Thyroid gland (tissue), 4 donors: ENCODE measurements around the gene HOXD10. TPM values are rescaled to one million over a fixed set of nuclear protein-coding genes. Genes with fewer than 3 reads are reported as not detected.

Source experiments
- DNase-seq, 2 donors: peaks; one replicate each; pipeline ENCODE4 v3.0.0-alpha.2; 2019
- H3K27ac ChIP-seq, 3 donors: fragments of 200-600 bp; sonication (generic); 1 replicate in 2 of 3; 2 replicates in 1 of 3; pipeline ENCODE4 v1.5.1; 2016 to 2019; ENCODE audit warnings: mild to moderate bottlenecking in 1 of 3, moderate library complexity in 1 of 3
- H3K27me3 ChIP-seq: fragments of 200-600 bp; sonication (generic); one replicate; pipeline ENCODE4 v1.5.1; 2019
- H3K36me3 ChIP-seq, 2 donors: fragments of 200-600 bp; sonication (generic); one replicate each; pipeline ENCODE4 v1.5.1; 2016 to 2019
- H3K4me1 ChIP-seq, 2 donors: fragments of 200-600 bp; sonication (generic); one replicate each; pipeline ENCODE4 v1.5.1; 2017 to 2019
- H3K4me3 ChIP-seq, 3 donors: fragments of 200-600 bp; sonication (generic); replicated peaks in 1 of 3; 1 replicate in 2 of 3; 2 replicates in 1 of 3; pipeline ENCODE4 v1.5.1; 2016; ENCODE audit warnings: mild to moderate bottlenecking in 1 of 3
- H3K9me3 ChIP-seq: fragments of 200-600 bp; sonication (generic); one replicate; pipeline ENCODE4 v1.5.1; 2017
- POLR2A ChIP-seq, 2 donors: fragments of 450-650 bp; IDR thresholded peaks; one replicate each; pipeline ENCODE4 v1.6.1; 2017; ENCODE audit warnings: antibody characterized with exemption in 2 of 2, mild to moderate bottlenecking in 2 of 2, moderate library complexity in 1 of 2
- WGBS, 2 donors: methylation state at CpG; one replicate each; pipeline ENCODE4 v1.1.5; 2017; 5-methylcytosine and 5-hydroxymethylcytosine counted together
- intact Hi-C: fragments of 100-400 bp; cut with DNase I; formaldehyde crosslinking; loops from one replicate; pipeline ENCODE4 v1.15.1; 2023
- total RNA-seq, 4 donors: library from RNA; depleted of rRNA; stranded (reverse); fragments of >200 nt; gene quantifications; one replicate each; pipeline ENCODE4 v1.2.3, GENCODE V29; 2016
- TF ChIP-seq, protein P1 (sequence below), 6 experiments: fragments of 200-600 bp in 3 of 6; fragments of 450-650 bp in 3 of 6; sonication (generic) in 3 of 6; IDR thresholded peaks; one replicate each; pipeline ENCODE4 v1.5.1; 2016 to 2019; ENCODE audit warnings: antibody characterized with exemption in 6 of 6, mild to moderate bottlenecking in 2 of 6, inconsistent platforms in 1 of 6, moderate library complexity in 1 of 6

Gene HOXD10
- total RNA-seq, 4 donors from 2014 or later, result 0.33 to 0.54 TPM; not detected in 2

DNA sequence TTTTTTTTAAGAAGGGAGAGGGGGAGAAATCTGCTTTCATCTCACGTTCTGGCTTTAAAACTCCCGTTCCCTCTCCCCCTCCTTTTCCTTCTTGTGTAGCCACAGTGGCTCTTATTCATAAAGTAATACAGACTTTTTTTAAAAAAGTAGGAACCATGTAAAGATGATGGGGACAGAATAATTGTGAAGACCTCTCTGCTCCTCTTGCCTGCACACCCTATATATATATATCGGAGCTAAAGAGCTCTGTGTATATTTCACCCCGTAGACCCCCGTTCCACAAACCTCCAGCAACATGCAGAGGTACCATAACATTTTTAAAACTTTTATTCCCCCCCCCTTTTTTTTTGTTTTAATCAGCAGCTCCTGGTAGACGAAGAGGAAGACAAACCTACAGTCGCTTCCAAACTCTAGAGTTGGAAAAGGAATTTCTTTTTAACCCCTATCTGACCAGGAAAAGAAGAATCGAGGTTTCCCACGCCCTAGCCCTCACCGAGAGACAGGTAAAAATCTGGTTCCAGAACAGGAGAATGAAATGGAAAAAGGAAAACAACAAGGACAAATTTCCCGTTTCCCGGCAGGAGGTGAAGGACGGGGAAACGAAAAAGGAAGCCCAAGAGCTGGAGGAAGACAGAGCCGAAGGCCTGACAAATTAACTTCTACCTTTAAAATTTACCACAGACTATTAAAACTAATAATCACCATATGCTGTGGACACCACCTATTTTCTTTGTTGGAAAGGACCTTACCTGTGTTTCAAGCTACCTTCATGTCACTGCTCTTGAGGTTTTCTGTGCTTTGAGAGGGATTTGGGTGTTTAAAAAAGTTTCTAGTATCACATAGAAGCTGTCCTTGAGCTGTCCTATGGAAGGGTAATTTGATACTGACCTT is 14.6 kb downstream of the HOXD10 start:
- peaks cover 5 to 14% of the 10 kb centered on the region in 2 donors for H3K4me1 ChIP-seq
- H3K27me3 ChIP-seq, result peaks cover 65% of the 10 kb centered on the region
- intact Hi-C loops, result no loop called here
- peak overlapping the region in 1 of 3 donors; percentile 23 for H3K4me3 ChIP-seq
- no peak for TF ChIP-seq POLR2A (IDR thresholded peaks at IDR 0.05)
- TF ChIP-seq, protein P1, sequence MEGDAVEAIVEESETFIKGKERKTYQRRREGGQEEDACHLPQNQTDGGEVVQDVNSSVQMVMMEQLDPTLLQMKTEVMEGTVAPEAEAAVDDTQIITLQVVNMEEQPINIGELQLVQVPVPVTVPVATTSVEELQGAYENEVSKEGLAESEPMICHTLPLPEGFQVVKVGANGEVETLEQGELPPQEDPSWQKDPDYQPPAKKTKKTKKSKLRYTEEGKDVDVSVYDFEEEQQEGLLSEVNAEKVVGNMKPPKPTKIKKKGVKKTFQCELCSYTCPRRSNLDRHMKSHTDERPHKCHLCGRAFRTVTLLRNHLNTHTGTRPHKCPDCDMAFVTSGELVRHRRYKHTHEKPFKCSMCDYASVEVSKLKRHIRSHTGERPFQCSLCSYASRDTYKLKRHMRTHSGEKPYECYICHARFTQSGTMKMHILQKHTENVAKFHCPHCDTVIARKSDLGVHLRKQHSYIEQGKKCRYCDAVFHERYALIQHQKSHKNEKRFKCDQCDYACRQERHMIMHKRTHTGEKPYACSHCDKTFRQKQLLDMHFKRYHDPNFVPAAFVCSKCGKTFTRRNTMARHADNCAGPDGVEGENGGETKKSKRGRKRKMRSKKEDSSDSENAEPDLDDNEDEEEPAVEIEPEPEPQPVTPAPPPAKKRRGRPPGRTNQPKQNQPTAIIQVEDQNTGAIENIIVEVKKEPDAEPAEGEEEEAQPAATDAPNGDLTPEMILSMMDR (IDR thresholded peaks at IDR 0.05), result no peak
- WGBS, 2 donors, result 13 to 17% methylated on average over 15 of the region's 15 CpGs
- H3K27ac ChIP-seq, result peak overlapping the region in 2 of 3 donors; percentile 50 to 54
- H3K36me3 ChIP-seq, result no peaks in the 10 kb centered on the region
- DNase-seq, result no peak
- no peaks in the 10 kb centered on the region for H3K9me3 ChIP-seq

DNA sequence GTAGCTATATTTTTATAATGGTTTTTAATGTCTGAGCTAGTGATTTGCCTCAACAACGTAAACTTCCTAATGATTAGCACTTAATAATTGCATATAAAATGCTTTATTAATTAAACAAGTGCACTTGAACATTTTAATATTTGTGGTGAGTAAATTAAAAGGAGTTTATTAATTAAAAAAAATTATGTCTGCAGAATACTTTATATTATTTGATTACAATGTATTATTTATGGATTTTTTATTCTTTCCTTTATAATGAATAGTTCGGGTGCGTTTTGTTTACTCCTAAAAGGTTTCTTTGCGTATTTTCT is 15.2 kb downstream of the HOXD10 start:
- TF ChIP-seq, protein P1 (IDR thresholded peaks at IDR 0.05), result no peak
- TF ChIP-seq POLR2A (IDR thresholded peaks at IDR 0.05), result no peak
- Histone ChIP-seq H3K36me3 (no peaks in the 10 kb centered on the region), H3K27ac (peak overlapping the region in 1 of 3 donors; percentile 6), H3K9me3 (no peaks in the 10 kb centered on the region), H3K4me3 (no peak overlapping the region), H3K27me3 (peaks cover 71% of the 10 kb centered on the region), H3K4me1 (peaks cover 5 to 20% of the 10 kb centered on the region in 2 donors)
- DNase-seq, result no peak
- intact Hi-C loops, result no loop called here
- 24 to 33% methylated on average over 4 of the region's 4 CpGs for WGBS, 2 donors

DNA sequence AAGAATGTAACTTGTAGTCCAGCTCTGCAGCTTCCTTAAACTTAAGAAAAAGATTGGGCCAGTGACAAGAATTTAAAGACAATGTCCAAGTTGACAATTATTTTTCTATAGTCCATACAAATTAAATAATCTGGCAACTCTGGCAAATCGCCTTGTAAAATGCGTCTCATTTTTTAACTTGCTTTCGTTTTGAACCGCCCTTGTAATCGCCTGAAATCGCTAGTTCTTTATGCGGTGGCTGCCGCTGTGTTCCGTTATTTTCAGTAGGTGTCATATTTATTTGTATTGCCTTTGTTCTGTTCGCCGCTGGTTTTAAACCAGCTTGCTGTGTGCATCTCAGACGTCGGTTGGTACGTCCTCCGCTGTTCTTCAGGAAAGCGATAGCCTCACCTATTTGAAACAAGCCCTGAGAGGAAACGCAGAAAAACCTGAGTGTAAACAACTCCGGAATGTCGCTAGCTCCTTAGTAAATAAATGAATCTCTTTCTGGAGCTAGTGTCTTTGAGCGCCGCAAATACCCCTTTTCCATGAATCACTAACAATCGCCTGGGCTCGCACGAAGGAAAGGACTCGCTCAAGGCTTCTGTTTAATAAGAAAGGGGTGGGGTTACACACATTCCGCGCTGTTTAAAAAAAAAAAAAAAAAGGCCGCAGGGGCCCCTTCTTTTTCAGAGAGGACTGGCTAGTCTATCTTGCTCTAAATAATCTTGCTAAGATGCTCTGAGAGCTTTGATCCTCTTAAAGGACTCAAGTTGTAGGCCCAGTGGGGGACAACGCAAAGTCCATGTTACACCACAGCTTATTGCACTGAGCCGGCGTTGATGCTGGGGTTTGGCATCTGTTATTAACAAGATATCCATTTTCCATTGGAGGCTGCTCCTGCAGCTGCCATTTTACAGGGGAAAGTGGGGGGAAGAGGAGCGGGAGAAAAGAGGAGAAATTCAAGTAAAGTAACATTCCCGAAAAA is 15.9 kb downstream of the HOXD10 start:
- no peak overlapping the region for H3K4me3 ChIP-seq
- H3K27me3 ChIP-seq, result peaks cover 74% of the 10 kb centered on the region
- no peaks in the 10 kb centered on the region for H3K36me3 ChIP-seq
- peak overlapping the region in 1 of 3 donors; percentile 6 for H3K27ac ChIP-seq
- WGBS, 2 donors, result 12 to 18% methylated on average over 33 of the region's 33 CpGs
- TF ChIP-seq, protein P1 (IDR thresholded peaks at IDR 0.05), result no peak
- TF ChIP-seq POLR2A (IDR thresholded peaks at IDR 0.05), result no peak
- H3K4me1 ChIP-seq, result peaks cover 5 to 21% of the 10 kb centered on the region in 2 donors
- intact Hi-C loops, result no loop called here
- no peaks in the 10 kb centered on the region for H3K9me3 ChIP-seq
- DNase-seq, result no peak

DNA sequence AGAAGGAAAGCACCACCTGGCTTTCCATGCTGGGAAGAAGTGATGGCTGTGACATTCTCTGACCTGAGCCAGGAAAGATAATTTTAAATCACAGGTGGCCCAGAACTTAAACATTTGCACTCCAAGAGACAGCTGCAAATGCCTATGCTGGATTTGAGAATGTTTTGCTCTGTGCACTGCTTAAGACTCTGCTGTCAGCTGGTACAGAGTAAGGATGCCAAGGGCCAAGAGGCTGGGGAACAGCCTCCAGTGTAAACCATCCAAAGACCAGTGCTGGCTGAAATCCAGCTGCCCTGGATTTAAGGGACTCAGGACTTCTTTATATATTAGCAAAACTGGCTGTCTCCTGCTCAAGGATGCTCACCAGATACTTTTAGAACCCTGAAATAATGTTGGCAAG is 16.8 kb downstream of the HOXD10 start:
- intact Hi-C loops, result no loop called here

More for the DNA sequence above, 16.8 kb downstream of the HOXD10 start:
- peaks cover 74% of the 10 kb centered on the region for H3K27me3 ChIP-seq
- H3K36me3 ChIP-seq, result no peaks in the 10 kb centered on the region
- H3K9me3 ChIP-seq, result no peaks in the 10 kb centered on the region
- no peak overlapping the region for H3K27ac ChIP-seq
- TF ChIP-seq POLR2A (IDR thresholded peaks at IDR 0.05), result no peak
- TF ChIP-seq, protein P1 (IDR thresholded peaks at IDR 0.05), result no peak
- DNase-seq, result no peak
- peaks cover 5 to 21% of the 10 kb centered on the region in 2 donors for H3K4me1 ChIP-seq
- H3K4me3 ChIP-seq, result no peak overlapping the region
